ENCODE results near the gene KCTD4.
"Not testable (repeated sequence)": the region's sequence is repeated elsewhere in the genome, so short reads cannot be mapped to it uniquely, and the experiment has no call there.

Gene KCTD4

DNA sequence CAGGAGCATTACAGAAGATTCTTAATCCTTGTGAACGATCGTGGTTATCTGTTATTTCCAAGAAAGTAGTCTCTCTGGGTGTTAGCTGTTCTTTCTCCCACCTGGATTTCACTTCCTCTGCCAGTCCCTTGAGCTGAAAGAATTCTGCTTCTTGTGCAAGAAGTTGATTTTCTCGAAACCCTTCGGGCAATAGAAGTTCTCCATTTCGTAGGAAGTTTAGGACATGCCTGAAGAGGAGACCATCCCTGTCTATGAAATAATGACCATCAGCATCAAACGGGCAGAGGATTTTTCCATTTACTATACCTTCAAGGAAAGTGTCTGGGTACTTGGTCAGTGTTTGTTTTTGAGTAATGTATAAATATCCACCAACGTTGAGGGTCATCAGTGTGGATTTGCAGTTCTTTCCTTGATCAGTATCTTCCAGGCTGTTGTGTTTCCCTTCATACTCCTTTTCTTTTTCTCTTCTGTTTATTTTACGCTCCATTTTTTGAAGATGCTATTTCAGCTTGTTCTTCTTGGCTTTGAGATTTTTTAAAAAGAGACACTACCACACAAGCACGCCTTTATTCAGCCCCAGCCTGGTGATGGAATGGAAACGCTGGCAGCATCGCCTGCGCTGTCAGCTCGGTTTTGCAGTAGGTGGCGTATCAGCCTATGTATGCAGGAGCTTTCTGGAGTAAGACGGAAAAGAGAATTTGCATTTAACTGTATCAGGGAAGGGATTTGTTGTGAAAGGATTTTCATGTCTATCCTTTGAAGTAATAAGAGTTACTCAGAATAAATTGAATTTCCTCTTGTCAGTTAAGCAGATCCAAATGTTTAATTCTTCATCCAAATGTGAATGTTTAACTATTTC, 6.5 kb downstream of the KCTD4 start:
- H3K4me3 ChIP-seq (replicated peaks; ENCODE audit: low read depth, low read length), result no peak overlapping the region
- TF ChIP-seq, protein P1, sequence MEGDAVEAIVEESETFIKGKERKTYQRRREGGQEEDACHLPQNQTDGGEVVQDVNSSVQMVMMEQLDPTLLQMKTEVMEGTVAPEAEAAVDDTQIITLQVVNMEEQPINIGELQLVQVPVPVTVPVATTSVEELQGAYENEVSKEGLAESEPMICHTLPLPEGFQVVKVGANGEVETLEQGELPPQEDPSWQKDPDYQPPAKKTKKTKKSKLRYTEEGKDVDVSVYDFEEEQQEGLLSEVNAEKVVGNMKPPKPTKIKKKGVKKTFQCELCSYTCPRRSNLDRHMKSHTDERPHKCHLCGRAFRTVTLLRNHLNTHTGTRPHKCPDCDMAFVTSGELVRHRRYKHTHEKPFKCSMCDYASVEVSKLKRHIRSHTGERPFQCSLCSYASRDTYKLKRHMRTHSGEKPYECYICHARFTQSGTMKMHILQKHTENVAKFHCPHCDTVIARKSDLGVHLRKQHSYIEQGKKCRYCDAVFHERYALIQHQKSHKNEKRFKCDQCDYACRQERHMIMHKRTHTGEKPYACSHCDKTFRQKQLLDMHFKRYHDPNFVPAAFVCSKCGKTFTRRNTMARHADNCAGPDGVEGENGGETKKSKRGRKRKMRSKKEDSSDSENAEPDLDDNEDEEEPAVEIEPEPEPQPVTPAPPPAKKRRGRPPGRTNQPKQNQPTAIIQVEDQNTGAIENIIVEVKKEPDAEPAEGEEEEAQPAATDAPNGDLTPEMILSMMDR (IDR thresholded peaks at IDR 0.05; ENCODE audit: low read length, missing control alignments), result peak; percentile 68
- peak; percentile 74 for DNase-seq (ENCODE audit: low read depth)

DNA sequence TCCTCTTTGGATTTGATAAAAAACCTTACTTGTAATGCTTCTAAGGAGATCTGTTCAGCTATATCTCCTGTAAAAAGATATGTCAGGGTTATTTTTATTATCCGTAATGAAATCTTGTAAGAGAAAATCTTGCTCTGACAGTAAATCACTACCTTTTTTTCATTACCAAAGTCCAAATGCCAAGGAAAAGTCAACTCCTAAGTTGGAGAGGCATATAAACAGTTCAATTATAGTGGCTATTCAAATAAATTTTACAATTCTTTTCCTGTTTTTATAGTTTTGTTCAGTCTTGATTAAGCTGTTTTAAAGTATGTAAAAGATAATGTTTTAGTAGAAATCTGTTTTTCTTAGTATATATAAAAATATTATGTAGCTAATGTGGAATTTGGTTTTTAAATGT, 9.0 kb downstream of the KCTD4 start:
- no peak for DNase-seq (ENCODE audit: low read depth)
- TF ChIP-seq, protein P1 (IDR thresholded peaks at IDR 0.05; ENCODE audit: low read length, missing control alignments), result no peak
- no peak overlapping the region for H3K4me3 ChIP-seq (replicated peaks; ENCODE audit: low read depth, low read length)

DNA sequence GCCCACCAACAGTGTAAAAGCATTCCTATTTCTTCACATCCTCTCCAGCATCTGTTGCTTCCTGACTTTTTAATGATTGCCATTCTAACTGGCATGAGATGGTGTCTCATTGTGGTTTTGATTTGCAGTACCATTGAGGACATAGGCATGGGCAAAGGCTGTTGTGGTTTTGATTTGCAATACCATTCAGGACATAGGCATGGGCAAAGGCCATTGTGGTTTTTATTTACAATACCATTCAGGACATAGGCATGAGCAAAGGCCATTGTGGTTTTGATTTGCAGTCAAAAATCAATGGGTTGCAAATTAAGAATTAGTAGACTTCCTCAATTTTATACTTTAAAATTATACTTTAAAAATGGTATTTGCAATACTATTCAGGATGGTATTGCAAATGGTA, 11.3 kb downstream of the KCTD4 start:
- not testable (repeated sequence) for H3K4me3 ChIP-seq (replicated peaks; ENCODE audit: low read depth, low read length)
- peak; percentile 34 for DNase-seq (ENCODE audit: low read depth)

DNA sequence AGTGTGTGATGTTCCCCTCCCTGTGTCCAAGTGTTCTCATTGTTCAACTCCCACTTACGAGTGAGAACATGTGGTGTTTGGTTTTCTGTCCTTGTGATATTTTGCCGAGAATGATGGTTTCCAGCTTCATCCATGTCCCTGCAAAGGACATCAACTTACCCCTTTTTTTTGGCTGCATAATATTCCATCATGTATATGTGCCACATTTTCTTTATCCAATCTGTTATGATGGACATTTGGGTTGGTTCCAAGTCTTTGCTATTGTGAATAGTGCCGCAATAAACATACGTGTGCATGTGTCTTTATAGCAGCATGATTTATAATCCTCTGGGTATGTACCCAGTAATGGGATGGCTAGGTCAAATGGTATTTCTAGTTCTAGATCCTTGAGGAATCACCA, 11.8 kb downstream of the KCTD4 start:
- H3K4me3 ChIP-seq (replicated peaks; ENCODE audit: low read depth, low read length); DNase-seq (ENCODE audit: low read depth): not testable (repeated sequence)

DNA sequence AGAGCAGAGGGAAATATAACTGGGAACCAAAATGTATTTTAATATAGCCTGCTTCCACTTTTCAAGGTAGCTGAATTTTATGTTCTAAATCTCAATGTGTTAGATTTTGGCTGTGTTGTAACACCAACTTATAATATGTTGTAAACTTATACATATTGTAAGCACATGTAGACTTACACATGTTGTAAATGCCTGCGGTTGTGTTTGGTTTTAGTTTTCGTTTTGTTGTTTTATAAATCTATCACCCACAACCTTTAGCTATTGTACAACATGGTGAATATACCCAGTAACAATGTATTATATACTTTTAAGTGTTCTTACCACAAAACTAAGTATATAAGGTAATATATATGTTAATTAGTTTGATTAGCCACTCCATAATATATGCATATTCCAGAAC, 15.6 kb downstream of the KCTD4 start:
- TF ChIP-seq, protein P1 (IDR thresholded peaks at IDR 0.05; ENCODE audit: low read length, missing control alignments), result no peak
- H3K4me3 ChIP-seq (replicated peaks; ENCODE audit: low read depth, low read length), result no peak overlapping the region
- no peak for DNase-seq (ENCODE audit: low read depth)

DNA sequence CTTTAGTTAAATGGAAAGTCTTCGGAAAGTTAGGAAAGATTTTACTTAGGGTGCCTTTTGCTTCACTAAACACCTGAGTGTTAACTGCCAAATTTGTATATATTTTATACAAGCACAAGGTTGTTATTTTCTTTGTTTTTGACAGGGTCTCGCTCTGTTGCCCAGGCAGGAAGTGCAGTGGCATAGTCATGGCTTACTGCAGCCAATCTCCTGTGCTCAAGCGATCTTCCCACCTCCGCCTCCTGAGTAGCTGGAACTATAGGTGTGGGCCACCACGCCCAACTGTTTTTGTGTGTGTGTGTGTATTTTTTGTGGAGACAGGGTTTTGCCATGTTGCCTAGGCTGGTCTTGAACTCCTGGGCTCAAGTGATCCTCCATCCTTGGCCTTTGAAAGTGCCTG, 16.2 kb downstream of the KCTD4 start:
- H3K4me3 ChIP-seq (replicated peaks; ENCODE audit: low read depth, low read length), result no peak overlapping the region
- DNase-seq (ENCODE audit: low read depth), result no peak
- TF ChIP-seq, protein P1 (IDR thresholded peaks at IDR 0.05; ENCODE audit: low read length, missing control alignments), result no peak

DNA sequence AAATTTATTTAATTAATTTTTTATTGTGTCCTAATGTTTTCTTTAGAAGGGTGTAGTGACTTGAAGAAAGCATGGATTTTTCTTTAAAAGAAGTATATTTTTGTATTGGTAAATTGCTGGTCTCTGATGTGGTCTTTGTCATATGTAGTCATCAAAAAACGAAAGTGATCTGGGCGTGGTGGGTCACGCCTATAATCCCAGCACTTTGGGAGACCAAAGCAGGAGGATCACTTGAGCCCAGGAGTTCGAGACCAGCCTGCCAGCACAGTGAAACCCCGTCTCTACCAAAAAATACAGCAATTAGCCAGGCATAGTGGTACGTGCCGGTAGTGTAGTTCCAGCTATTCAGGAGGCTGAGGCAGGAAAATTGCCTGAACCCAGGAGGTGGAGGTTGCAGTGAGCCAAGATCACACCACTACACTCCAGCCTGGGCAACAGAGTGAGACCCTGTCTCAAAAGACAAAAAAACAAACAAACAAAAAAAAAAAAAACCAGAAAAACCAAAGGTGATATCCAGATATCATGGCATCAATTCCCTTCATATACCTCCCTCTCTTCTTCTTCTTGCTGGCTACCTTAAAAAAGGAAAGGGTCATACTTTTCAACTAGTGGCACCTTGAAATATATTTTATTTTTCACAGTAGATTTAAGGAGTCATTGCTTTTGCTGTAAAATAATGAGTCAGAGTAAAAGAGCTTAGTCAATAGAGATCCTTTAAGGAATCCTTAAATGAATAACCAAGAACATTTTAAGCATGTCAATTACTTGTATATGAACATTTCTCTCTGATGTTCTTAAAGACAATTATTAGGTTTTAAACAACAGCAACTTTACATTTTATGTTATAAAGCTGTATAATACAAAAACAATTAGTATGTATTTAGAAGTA, 19.9 kb downstream of the KCTD4 start:
- no peak for DNase-seq (ENCODE audit: low read depth)
- H3K4me3 ChIP-seq (replicated peaks; ENCODE audit: low read depth, low read length), result no peak overlapping the region
- TF ChIP-seq, protein P1 (IDR thresholded peaks at IDR 0.05; ENCODE audit: low read length, missing control alignments), result no peak

All from fibroblast of pulmonary artery (primary cell).